ENCODE data around the gene RAE1.

The RAE1 gene

GRCh38 chr20:57364451-57364850 is 13.4 kb downstream of the RAE1 start:
- no peak overlapping the region for H4K12ac ChIP-seq (ENCODE audit: low read depth, low read length)
- no peak overlapping the region for H3K4me3 ChIP-seq (ENCODE audit: low read depth, low read length)

GRCh38 chr20:57369596-57369995 is 18.5 kb downstream of the RAE1 start:
- no peak for DNase-seq
- H3K4me2 ChIP-seq (ENCODE audit: low read length): no peak overlapping the region
- H3K18ac ChIP-seq (ENCODE audit: low read length): no peak overlapping the region
- no peak overlapping the region for H2BK12ac ChIP-seq (ENCODE audit: low read length)
- H2AK5ac ChIP-seq (ENCODE audit: low read length): no peak overlapping the region
- H3K4me3 ChIP-seq (ENCODE audit: low read depth, low read length): no peak overlapping the region
- H3K27me3 ChIP-seq (ENCODE audit: insufficient read depth, low read length): no peaks in the 10 kb centered on the region
- H2BK5ac ChIP-seq (ENCODE audit: low read depth, low read length, poor library complexity): no peak overlapping the region
- H4K91ac ChIP-seq (ENCODE audit: low read depth, low read length): no peak overlapping the region
- H3K79me1 ChIP-seq (ENCODE audit: low read length): no peaks in the 10 kb centered on the region
- no peaks in the 10 kb centered on the region for H3K4me1 ChIP-seq (ENCODE audit: control insufficient read depth in 1 of 2, insufficient read depth in 2 of 2, low read length in 2 of 2)
- no peak overlapping the region for H3K14ac ChIP-seq (ENCODE audit: low read length)
- no peak overlapping the region for H3K9ac ChIP-seq (ENCODE audit: low read length)
- no peak overlapping the region for H2BK120ac ChIP-seq (ENCODE audit: insufficient read depth, low read length, poor library complexity)
- WGBS (ENCODE audit: extremely low coverage, insufficient coverage, insufficient read length): no CpG with 5 or more reads among the region's 3 CpGs
- no peak overlapping the region for H4K8ac ChIP-seq (ENCODE audit: low read depth, low read length)
- H3K9me3 ChIP-seq (ENCODE audit: insufficient read depth, low read depth, low read length): peaks cover 2% of the 10 kb centered on the region
- no peak overlapping the region for H3K4ac ChIP-seq (ENCODE audit: low read depth, low read length)
- peaks cover 48 to 79% of the 10 kb centered on the region in 2 experiments for H3K36me3 ChIP-seq (ENCODE audit: control insufficient read depth in 1 of 2, insufficient read depth in 2 of 2, low read length in 2 of 2)
- no peak overlapping the region for H3K27ac ChIP-seq (ENCODE audit: low read depth, low read length)
- no peaks in the 10 kb centered on the region for H3K79me2 ChIP-seq (ENCODE audit: control insufficient read depth, insufficient read depth, low read length, poor library complexity)
- no peak overlapping the region for H4K12ac ChIP-seq (ENCODE audit: low read depth, low read length)
- no peak overlapping the region for H2AFZ ChIP-seq (ENCODE audit: insufficient read depth, low read length, poor library complexity)
- H3K23ac ChIP-seq (ENCODE audit: low read length): no peak overlapping the region

More at GRCh38 chr20:57364451-57364850, 13.4 kb downstream of the RAE1 start:
- H2BK12ac ChIP-seq (ENCODE audit: low read length): no peak overlapping the region
- no peak overlapping the region for H3K14ac ChIP-seq (ENCODE audit: low read length)
- H3K4me2 ChIP-seq (ENCODE audit: low read length): no peak overlapping the region
- no peaks in the 10 kb centered on the region for H3K79me1 ChIP-seq (ENCODE audit: low read length)
- no peak overlapping the region for H2AK5ac ChIP-seq (ENCODE audit: low read length)
- no peaks in the 10 kb centered on the region for H3K79me2 ChIP-seq (ENCODE audit: control insufficient read depth, insufficient read depth, low read length, poor library complexity)
- no peak overlapping the region for H4K8ac ChIP-seq (ENCODE audit: low read depth, low read length)
- H3K36me3 ChIP-seq (ENCODE audit: control insufficient read depth in 1 of 2, insufficient read depth in 2 of 2, low read length in 2 of 2): peaks cover 29 to 43% of the 10 kb centered on the region in 2 experiments
- H2BK5ac ChIP-seq (ENCODE audit: low read depth, low read length, poor library complexity): no peak overlapping the region
- no peaks in the 10 kb centered on the region for H3K27me3 ChIP-seq (ENCODE audit: insufficient read depth, low read length)
- H3K4ac ChIP-seq (ENCODE audit: low read depth, low read length): no peak overlapping the region
- no peak overlapping the region for H4K91ac ChIP-seq (ENCODE audit: low read depth, low read length)
- no peaks in the 10 kb centered on the region for H3K9me3 ChIP-seq (ENCODE audit: insufficient read depth, low read depth, low read length)
- H2BK120ac ChIP-seq (ENCODE audit: insufficient read depth, low read length, poor library complexity): no peak overlapping the region
- H3K18ac ChIP-seq (ENCODE audit: low read length): no peak overlapping the region
- no peak overlapping the region for H3K23ac ChIP-seq (ENCODE audit: low read length)
- no peak for DNase-seq
- no peak overlapping the region for H3K9ac ChIP-seq (ENCODE audit: low read length)
- H3K27ac ChIP-seq (ENCODE audit: low read depth, low read length): no peak overlapping the region
- no peak overlapping the region for H2AFZ ChIP-seq (ENCODE audit: insufficient read depth, low read length, poor library complexity)
- H3K4me1 ChIP-seq (ENCODE audit: control insufficient read depth in 1 of 2, insufficient read depth in 2 of 2, low read length in 2 of 2): no peaks in the 10 kb centered on the region

GRCh38 chr20:57370316-57370715 is 19.3 kb downstream of the RAE1 start:
- Histone ChIP-seq H2AFZ (ENCODE audit: insufficient read depth, low read length, poor library complexity) (no peak overlapping the region), H2BK5ac (ENCODE audit: low read depth, low read length, poor library complexity) (no peak overlapping the region), H3K9me3 (ENCODE audit: insufficient read depth, low read depth, low read length) (peaks cover 2% of the 10 kb centered on the region), H2BK12ac (ENCODE audit: low read length) (no peak overlapping the region), H3K79me1 (ENCODE audit: low read length) (no peaks in the 10 kb centered on the region), H2BK120ac (ENCODE audit: insufficient read depth, low read length, poor library complexity) (no peak overlapping the region), H3K27me3 (ENCODE audit: insufficient read depth, low read length) (no peaks in the 10 kb centered on the region), H3K9ac (ENCODE audit: low read length) (no peak overlapping the region), H3K23ac (ENCODE audit: low read length) (no peak overlapping the region), H3K4ac (ENCODE audit: low read depth, low read length) (no peak overlapping the region), H3K4me3 (ENCODE audit: low read depth, low read length) (no peak overlapping the region), H4K8ac (ENCODE audit: low read depth, low read length) (no peak overlapping the region), H3K27ac (ENCODE audit: low read depth, low read length) (no peak overlapping the region), H3K4me1 (ENCODE audit: control insufficient read depth in 1 of 2, insufficient read depth in 2 of 2, low read length in 2 of 2) (no peaks in the 10 kb centered on the region), H3K36me3 (ENCODE audit: control insufficient read depth in 1 of 2, insufficient read depth in 2 of 2, low read length in 2 of 2) (peaks cover 56 to 85% of the 10 kb centered on the region in 2 experiments), H3K18ac (ENCODE audit: low read length) (no peak overlapping the region), H4K91ac (ENCODE audit: low read depth, low read length) (no peak overlapping the region), H3K4me2 (ENCODE audit: low read length) (no peak overlapping the region), H4K12ac (ENCODE audit: low read depth, low read length) (no peak overlapping the region), H3K79me2 (ENCODE audit: control insufficient read depth, insufficient read depth, low read length, poor library complexity) (no peaks in the 10 kb centered on the region), H3K14ac (ENCODE audit: low read length) (no peak overlapping the region), H2AK5ac (ENCODE audit: low read length) (no peak overlapping the region)
- no peak for DNase-seq
- no CpG with 5 or more reads among the region's 9 CpGs for WGBS (ENCODE audit: extremely low coverage, insufficient coverage, insufficient read length)

GRCh38 chr20:57371363-57371762 is 20.3 kb downstream of the RAE1 start:
- H3K23ac ChIP-seq (ENCODE audit: low read length): no peak overlapping the region
- no peak overlapping the region for H3K4me2 ChIP-seq (ENCODE audit: low read length)
- H2AFZ ChIP-seq (ENCODE audit: insufficient read depth, low read length, poor library complexity): no peak overlapping the region
- no CpG with 5 or more reads among the region's 4 CpGs for WGBS (ENCODE audit: extremely low coverage, insufficient coverage, insufficient read length)
- H3K4ac ChIP-seq (ENCODE audit: low read depth, low read length): no peak overlapping the region
- no peaks in the 10 kb centered on the region for H3K79me1 ChIP-seq (ENCODE audit: low read length)
- no peak overlapping the region for H4K8ac ChIP-seq (ENCODE audit: low read depth, low read length)
- DNase-seq: no peak
- H3K4me1 ChIP-seq (ENCODE audit: control insufficient read depth in 1 of 2, insufficient read depth in 2 of 2, low read length in 2 of 2): no peaks in the 10 kb centered on the region
- H2AK5ac ChIP-seq (ENCODE audit: low read length): no peak overlapping the region
- H3K79me2 ChIP-seq (ENCODE audit: control insufficient read depth, insufficient read depth, low read length, poor library complexity): no peaks in the 10 kb centered on the region
- no peak overlapping the region for H3K27ac ChIP-seq (ENCODE audit: low read depth, low read length)
- H4K12ac ChIP-seq (ENCODE audit: low read depth, low read length): no peak overlapping the region
- H2BK12ac ChIP-seq (ENCODE audit: low read length): no peak overlapping the region
- no peak overlapping the region for H2BK5ac ChIP-seq (ENCODE audit: low read depth, low read length, poor library complexity)
- H3K27me3 ChIP-seq (ENCODE audit: insufficient read depth, low read length): no peaks in the 10 kb centered on the region
- H3K9me3 ChIP-seq (ENCODE audit: insufficient read depth, low read depth, low read length): peaks cover 2% of the 10 kb centered on the region
- no peak overlapping the region for H2BK120ac ChIP-seq (ENCODE audit: insufficient read depth, low read length, poor library complexity)
- no peak overlapping the region for H4K91ac ChIP-seq (ENCODE audit: low read depth, low read length)
- H3K14ac ChIP-seq (ENCODE audit: low read length): no peak overlapping the region
- no peak overlapping the region for H3K18ac ChIP-seq (ENCODE audit: low read length)
- peaks cover 57 to 87% of the 10 kb centered on the region in 2 experiments for H3K36me3 ChIP-seq (ENCODE audit: control insufficient read depth in 1 of 2, insufficient read depth in 2 of 2, low read length in 2 of 2)
- H3K4me3 ChIP-seq (ENCODE audit: low read depth, low read length): no peak overlapping the region
- no peak overlapping the region for H3K9ac ChIP-seq (ENCODE audit: low read length)
